ENCODE measurements around the gene IQCH.
"Not testable (repeated sequence)": the region's sequence is repeated elsewhere in the genome, so short reads cannot be mapped to it uniquely, and the experiment has no call there.

Gene IQCH

GRCh38 chr15:67254238-67255175 is at the start of gene IQCH, which contains the start of gene AAGAB:
Gene IQCH, plus strand, starts transcription at chr15:67254786. Its CDS starts 111 bp downstream, at chr15:67254897.
Gene AAGAB, minus strand, starts transcription at chr15:67254661. Its CDS starts 30 bp downstream, at chr15:67254631.
- DNase-seq, result peak; percentile 97

- DNase-seq, result peak; percentile 18
Observed at GRCh38 chr15:67207555-67208207, 46.9 kb upstream of the IQCH start.

- peak; percentile 70 for DNase-seq
Observed at GRCh38 chr15:67208396-67208795, 46.2 kb upstream of the IQCH start.

GRCh38 chr15:67210555-67211168 is 43.9 kb upstream of the IQCH start:
- DNase-seq, result no peak

- DNase-seq, result no peak
Observed at GRCh38 chr15:67212684-67213367, 41.8 kb upstream of the IQCH start.

DNA sequence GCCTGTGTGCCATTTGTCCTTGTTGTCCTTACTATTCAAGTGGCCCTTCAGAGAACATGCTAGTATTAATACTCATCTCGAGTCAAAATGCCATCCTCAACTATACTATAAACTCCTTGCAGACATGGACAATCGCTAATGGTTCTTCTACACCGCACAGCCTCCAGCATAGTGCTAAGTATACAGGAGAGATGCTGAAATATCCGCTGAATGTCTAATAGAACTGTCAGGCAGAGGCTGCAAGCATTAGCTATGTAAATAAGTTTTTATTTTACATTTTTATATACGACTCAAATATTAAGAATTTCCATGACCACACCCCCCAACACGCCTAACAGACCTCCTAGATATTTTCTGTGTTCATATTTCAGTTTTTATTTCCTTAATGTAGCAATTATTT is 39.5 kb upstream of the IQCH start:
- DNase-seq, result no peak

GRCh38 chr15:67216859-67217258 is 37.7 kb upstream of the IQCH start:
- DNase-seq, result no peak

- no peak for DNase-seq
Observed at GRCh38 chr15:67218428-67218827, 36.2 kb upstream of the IQCH start.

- DNase-seq, result no peak
Observed at GRCh38 chr15:67219288-67219687, 35.3 kb upstream of the IQCH start.

GRCh38 chr15:67224889-67225288 is 29.7 kb upstream of the IQCH start:
- no peak for DNase-seq

DNA sequence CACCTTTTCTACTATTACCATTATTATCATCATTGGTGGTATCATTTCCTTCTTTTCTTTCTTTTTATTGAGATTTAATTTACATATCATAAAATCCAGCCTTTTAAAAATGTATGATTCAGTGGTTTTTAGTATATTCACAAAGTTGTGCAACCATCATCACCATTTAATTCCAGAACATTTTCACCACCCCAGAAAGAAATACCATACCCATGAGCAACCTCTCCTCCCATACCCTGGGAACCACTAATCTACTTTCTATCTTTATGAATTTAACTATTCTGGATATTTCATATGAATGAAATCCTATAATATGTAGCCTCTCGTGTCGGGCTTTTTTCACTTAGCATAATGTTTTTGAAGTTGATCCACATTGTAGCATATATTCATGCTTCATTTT is 29.2 kb upstream of the IQCH start:
- no peak for DNase-seq

DNA sequence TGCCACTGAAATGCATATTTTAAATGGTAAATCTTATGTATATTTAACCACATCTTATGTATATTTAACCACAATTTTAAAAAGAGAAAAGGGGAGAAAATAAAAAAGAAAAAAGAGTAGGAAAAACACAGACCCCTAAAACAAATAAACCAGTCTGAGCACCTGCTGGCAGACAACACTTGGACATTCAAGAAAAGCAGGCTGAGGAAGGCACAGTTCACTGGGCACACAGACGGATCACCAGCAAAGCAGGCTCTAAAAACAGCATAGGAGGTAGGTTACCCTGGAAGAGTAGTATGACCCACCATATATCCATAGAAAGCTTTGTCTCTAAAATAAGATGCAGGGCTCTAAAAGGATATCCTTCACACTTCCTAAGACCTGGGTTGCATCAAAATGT is 27.2 kb upstream of the IQCH start:
- DNase-seq, result no peak

DNA sequence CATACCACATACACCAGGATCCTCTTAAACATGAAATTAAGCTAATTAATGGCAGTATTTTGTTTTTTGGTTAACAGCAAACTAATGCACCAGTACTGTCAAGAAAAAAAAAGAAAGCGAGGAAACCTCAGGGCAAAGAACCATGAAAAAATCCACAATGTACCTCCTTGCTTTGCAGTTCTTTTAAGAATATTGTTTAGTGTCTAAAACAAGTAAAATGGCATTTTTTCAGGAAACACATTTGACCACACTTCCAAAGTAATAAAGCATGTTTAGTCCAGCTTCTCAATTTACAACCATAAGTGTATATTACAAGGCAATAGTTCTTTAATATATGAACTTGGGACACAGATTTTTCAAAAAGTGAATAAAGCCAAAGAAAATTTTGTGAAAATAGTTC is 26.7 kb upstream of the IQCH start:
- no peak for DNase-seq

DNA sequence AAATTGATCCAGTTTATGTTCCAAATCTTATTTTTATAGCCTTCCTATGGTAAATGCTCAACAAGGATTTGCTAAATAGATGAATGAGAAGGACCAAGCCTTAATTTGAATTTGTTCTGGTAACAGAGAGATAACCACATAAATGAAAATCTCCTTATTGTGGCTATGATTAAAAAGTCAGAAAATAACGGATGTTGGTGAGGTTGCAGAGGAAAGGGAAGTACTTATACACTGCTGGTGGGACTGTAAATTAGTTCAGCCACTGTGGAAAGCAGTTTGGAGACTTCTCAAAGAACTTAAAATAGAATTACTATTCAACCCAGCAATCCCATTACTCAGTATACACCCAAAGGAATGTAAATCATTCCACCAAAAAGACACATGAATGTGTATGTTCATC is 26.3 kb upstream of the IQCH start:
- peak; percentile 20 for DNase-seq

GRCh38 chr15:67230504-67230903 is 24.1 kb upstream of the IQCH start:
- DNase-seq, result no peak

DNA sequence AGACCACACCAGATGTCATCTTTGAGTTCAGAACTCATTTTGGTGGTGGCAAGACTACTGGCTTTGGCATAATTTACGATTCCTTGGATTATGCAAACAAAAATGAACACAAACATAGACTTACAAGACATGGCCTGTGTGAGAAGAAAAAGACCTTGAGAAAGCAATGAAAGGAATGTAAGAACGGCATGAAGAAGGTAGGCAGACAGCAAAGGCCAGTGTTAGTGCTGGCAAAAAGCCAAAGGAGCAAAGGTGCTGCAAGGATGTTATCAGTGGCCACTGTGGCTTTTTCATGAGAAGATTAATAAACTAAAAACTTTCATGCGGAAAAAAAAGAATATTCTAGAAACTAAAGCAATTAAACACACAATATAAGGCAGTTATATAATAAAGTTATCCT is 22.0 kb upstream of the IQCH start:
- DNase-seq, result no peak

GRCh38 chr15:67240235-67241131 is 14.1 kb upstream of the IQCH start:
- DNase-seq, result peak; percentile 35

DNA sequence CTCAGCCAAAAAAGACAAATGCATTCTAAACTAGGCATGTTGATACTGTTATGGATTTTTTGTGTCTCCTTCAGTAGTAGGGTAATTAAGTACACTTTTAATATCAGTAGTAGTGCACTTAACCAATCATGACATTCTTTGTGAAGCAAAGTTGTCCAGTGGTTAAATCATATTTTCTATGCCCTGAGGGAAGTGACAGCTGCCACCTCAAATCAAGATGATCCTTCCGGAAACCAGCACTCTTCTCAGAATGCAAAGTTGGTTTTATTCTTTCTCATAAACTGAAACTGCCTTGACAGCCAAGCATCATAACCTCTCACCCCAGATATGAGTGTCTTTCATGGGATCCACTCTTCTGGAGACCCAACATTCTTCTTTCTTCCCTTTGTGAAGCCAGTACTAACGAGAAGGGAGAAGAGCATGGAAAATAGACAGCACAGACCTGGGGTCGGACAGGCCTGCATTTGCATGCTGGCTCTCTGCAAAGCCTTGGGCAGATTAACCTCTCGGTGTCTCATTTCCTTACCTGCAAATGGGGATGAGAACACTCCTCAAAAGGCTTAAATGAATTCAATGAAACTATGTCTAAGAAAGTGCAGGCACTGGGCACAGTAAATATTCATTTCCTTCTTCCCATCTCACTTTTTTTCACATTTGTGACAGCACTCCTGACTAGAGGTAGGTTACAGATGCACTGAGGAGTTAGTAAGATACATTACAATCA is 13.3 kb upstream of the IQCH start:
- no peak for DNase-seq

GRCh38 chr15:67242708-67243111 is 11.9 kb upstream of the IQCH start:
- DNase-seq, result peak; percentile 11

DNA sequence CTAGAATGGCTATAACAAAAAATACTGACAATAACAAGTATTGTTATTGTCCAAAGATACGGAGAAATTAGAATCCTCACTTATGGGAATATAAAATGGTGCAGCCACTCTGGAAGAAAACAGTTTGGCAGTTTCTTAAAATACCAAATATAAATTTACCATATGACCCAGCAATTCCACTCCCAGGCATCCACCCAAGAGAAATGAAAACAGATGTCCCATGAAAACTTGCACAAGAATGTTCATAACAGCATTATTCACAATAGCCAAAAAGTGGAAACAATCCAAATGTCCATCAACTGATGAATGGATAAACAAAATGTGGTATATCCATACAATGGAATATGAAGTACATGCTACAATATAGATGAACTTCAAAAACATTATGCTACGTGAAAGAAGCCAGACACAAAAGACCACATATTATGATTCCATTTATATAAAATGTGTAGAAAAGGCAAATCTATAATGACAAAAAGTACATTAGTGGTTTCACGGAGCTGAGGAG is 9.6 kb upstream of the IQCH start:
- DNase-seq, result no peak

GRCh38 chr15:67246606-67247005 is 8.0 kb upstream of the IQCH start:
- not testable (repeated sequence) for DNase-seq
